NCI-H774 (cell line): ENCODE results near the gene EOGT.

Source experiments
- DNase-seq: peaks from one replicate; lab custom pipeline; 2025; lab: John Stamatoyannopoulos, UW

EOGT gene

DNA sequence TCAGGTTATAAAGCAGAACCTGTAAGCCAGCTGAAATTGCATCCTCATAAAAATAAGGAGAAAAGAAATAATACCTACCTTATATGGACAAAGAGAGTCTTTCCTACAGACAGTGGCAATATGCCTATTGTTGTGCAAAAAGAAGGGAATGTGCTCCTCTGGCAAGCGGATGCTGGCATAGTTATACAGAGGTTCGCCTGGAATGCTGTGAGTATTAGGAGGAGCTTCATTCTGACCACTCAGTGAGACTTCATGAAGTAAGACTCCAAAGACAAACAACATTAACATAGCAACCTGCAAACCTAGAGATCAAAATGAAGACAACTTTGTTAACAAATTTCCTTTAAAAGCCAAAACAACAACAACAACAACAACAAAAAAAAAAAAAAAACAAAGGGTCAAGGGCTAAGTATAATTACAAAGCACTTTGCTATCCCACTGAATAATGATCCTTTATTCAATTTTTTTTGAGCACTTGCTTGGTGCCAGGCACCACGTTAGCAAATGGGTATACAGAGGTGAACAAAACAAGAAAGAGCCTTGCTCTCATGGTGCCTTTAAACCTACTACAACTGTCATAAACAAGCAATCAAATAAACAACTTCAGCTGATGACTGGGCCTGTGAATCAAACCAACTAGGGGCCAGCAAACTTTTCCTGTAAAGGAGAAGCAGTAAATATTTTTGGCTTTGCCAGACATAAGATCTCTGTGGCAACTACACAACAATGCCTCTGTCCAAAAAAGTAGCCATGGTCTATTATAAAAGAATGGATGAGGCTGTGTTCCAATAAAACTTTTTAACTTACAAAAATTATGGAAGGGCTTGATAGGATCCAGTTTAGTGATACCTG is 3.7 kb downstream of the EOGT start:
- DNase-seq = no peak

DNA sequence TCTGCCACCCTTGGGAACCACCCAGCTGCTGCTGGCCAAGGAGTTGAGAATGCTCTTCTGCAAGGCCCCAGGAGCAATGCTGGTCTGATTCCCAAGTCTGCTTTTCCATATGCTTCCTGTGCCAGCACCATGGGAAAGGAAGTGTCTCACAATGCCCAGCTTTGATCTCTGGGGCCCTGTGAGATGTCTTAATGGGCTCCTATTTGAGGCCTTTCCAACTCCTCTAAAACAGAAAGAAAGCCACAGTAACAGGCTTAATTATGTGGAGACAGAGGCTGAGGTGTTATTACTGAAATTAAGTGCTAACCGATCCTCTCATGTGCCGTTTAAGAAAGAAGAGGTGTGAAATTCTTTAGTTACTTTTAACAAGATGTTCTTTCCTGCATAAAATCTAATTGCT is 4.5 kb downstream of the EOGT start:
- DNase-seq = no peak

DNA sequence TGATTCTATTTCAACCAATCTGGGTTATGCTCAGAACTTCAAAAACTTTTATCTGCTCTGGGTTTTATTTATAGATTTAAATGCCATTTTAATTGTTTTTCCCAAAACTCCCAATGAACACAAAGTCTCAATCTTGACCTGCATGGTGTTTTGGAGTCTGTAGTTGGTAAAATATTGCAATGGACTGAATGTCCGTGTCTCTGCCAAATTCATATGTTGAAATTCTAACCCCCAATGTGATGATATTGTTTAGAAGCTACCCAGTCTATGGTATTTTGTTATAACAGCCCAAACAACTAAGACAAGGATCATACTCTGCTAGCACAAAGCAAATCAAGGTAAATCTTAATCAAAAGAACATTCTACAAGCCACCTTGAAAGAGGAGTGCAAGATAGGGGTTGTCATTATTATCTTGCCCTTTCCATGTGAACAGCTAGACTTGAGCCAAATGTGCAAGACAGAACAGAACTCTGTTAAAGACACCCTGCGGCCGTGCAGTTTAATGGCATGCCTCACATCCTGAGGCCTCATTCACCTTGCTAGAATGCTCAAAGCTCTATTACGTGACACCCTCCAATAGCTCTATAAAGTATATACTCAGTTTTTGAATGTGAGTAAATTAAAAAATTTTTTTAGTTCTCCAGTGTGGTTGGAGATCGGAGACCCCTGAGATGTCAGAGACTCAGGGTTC is 7.5 kb downstream of the EOGT start:
- no peak for DNase-seq

DNA sequence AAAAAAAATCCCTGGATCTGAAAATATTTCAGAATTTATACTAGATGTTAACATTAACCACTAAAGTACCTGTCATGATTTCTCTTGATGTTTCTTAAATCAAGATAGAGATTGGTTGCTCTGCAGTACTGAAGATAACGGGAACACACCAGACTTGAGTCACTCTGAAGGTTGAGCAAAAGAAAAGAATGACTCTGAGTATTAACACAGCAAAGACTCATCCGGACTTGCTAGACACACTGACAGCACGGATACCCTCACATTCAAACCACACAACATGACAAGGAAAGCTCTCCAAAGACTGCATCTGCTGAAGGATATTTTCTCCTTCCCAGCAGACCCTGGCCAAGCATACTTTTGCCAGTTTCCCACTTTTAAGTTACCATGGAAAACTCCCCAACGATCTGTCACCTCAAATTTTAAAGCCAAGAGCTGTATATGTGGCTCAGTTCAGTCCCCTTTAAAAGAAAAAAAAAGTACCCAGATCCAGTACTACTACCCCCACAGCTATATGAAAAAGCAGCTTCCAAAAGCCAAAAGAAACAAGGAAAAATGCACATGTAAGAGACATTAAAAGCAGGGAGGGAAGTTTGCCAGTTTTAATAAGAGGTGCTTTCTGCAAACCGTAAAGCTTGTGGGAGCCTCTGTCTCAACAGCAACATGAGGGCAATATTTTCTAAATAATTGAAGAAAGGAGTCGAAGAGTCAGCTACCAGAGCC is 8.3 kb downstream of the EOGT start:
- DNase-seq = no peak

DNA sequence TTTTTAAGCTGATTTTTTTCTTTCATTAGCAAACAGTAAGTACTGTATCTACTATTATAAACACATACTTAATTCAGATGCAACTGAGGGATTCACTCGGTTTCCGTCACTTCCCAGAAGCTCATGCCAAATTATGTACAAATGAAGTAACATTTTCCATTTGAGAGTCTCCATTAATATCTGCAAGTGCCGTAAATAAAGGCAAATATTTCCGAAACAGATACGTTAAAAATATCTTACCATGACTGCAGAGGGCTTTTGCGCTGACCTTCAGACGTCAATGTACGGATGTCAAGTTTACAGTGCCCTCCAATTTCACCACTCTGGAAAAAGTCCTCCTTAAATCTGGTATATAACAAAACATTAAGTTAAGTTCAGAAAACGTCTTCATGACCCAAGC is 9.3 kb downstream of the EOGT start:
- no peak for DNase-seq

DNA sequence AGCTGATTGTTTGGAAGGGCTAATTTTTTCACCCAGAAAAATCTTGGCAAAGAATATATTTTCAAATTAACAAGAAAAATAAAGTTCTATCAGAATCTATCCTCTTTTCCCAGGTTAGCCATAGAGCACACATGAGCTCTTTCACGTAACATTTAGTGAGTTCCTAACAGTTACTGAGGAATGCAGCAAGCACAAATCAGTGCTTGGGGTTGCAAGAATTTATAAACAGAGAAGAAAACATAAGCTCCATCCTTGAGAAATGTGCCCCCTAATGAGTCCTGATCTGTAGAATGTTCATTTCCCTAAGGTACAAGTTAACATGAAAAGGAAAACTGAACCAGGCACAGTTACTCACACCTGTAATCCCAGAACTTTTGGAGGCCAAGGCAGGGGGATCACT is 13.9 kb downstream of the EOGT start:
- DNase-seq = no peak

DNA sequence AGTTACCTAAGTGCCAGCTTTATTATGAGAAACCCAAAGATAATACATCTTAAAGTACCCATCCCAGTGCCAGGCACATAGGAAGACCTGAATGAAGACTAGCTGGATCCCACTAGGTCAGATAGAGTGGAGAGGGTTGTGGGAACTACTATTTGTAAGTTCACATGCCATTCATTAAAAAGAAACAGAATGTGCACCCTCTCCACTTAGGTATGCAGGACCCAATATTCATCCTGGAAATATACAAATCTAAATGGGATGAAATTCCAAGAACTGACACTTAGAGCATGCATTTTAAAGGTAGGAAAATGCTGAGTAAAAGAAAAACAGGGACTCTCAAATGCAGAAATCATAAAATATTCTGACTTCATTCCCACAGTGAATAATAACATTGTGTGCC is 14.3 kb downstream of the EOGT start:
- no peak for DNase-seq

DNA sequence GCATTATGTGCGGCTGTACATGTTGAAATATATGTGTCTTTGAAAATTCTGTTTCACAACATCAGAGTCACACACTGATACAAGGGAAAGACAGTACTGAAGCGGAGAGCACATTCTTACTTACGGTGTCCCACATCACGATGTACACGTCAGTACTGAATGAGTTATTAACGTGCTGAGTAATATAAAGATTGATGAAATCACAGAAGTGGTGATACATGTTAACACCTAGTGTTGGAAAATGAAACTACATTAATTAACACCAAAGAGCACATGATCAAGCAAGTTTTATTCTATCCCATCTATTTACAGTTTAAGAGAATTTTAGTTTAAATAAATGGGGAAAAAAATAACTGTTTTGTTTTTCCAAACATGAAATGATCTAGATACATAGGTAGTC is 15.6 kb downstream of the EOGT start:
- no peak for DNase-seq

DNA sequence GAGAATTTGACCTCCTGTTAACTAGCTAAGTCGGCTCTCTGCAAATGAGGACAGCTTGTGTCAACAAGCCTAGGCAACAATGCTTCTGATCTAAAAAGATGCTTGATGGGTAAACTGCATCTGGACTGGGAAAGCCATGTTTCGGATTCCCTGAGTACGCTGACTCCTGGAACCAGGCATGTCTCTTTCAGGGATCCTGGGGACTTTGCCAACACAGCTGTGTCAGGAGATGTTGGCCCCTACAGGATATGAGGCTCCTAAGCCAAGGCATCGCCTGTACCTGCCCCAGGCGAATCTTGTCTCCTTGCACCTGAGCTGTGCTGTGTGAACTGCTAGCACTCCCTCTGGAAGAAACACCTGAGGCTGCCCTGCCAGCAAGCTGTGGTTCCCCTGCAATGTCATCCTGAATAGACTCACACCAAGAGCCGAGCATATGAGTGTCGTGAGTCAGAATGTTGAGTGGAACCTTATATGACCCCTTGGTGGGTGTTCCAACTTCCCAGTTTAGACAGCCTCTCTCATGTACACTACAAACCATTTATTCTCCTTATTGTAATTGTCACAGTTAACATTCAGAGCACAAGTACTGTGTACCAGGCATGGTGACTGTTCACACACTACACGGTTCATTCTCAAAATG is 17.0 kb downstream of the EOGT start:
- peak; percentile 5 for DNase-seq

DNA sequence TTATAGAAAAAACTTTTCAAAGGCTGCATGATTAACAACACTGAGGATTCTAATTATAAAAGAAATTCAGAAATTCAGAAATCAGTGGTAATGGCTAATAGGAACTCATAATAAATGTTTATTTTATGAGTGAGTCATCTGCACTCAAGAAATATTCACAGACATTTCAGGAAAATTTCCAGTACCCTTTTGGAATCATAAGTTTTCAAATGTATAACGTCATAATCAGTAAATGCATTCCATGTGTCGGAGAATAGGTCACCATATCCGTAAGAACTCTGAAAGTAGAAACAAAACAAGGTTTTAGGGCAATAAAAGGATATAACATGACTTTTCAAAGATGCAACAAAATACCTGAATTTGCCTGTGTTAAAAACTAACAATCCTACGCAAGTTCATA is 24.7 kb downstream of the EOGT start:
- DNase-seq = no peak

DNA sequence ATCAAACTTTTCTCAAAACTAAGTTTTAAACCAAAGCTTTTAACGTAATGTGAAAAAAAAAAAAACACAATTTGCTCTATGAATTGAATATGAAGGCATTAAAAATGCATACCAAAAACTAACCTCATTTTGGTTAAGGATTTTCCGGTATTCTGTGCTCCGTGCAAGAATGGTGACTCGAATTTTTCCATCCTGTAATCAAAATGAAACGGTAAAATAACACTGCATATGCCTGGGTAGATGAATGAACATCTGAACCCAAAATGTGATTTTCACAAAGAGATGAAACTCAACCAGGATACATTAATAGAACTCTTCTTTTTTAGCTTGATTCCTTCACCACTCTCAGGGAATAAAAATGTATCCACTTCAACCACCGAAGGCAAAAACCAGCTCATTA is 26.2 kb downstream of the EOGT start:
- DNase-seq = no peak

DNA sequence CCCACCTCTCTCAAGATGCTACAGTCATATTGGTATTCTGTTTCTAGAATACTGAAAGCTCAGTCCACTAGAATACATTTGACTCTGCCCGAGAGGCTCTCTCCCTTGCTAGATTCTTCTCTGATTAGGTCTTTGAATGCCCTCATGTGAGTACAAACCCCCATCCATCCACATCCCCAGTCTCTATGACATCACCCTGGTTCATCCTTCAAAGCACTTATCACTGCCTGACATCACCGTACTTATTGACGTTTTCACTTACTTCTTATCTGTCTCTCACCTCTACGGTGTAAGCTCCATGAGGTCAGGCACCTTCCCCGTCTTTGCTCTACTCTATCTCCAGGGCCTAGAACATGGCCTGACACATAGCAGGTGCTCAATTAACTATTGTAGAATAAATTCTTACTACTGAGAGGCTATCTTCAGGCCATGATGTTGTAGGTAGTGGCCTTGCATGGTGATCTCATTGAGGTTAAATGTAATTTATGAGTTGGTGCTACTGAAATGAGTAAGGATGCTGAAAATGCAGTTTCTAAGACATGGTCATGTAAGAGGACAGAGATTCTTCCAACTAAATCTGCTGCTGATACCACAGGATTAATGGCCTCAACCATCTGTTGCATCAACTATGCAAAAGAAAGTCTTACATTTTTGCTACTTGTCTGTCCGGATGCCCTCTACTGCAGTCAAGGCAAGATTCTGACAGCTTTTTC is 26.8 kb downstream of the EOGT start:
- no peak for DNase-seq

DNA sequence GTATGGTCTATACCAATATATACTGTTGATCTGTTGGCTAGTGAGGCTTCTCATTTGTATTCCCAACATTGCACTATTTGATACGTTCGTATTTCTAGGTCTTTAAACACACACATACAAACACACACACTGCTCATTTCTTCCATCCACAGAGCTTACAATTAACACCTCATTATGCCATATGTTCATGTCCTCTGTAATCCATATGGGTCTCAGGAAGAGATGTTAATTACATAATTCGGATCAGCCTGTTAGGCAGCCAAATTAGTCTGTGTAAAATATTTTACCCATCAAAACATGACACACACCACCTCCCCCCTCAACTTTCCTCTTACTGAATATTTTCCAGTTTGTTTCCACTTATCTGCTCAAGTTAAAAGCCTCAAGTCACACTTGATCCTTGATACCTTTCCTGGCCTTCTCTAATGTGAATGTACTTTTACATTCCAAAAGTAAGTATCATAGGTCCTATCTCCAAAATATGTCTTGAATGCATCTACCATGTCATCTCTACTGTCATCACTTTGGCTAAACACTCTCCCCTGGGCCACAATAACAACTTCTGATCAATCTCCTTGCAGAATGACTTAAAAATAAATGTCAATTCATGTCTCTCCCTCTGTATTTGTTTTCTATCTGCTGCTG is 28.2 kb downstream of the EOGT start:
- DNase-seq = no peak

DNA sequence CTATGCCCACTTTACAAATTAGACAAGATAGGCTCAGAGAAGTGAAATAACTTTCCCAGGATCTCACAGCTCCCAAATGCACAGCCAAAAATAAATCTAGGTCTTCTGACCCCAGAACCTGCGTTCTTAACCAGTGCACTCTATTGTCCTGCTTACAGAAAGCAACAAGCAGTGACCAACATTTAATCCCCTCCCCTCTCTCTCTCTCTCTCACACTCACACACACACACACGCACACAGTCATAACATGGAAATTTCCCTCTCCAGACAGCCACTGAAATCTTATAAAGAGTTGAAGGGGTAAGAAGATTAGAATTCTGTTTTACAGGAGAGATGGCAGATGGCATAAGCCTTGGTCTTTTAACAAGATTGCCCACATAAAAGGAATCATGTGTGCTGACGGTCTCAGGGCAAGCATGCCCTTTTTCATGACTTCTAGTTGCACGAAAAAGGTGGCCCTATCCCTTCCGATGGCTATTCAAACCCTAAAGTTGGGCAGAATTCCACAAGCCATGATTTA is 29.4 kb downstream of the EOGT start:
- DNase-seq = no peak

DNA sequence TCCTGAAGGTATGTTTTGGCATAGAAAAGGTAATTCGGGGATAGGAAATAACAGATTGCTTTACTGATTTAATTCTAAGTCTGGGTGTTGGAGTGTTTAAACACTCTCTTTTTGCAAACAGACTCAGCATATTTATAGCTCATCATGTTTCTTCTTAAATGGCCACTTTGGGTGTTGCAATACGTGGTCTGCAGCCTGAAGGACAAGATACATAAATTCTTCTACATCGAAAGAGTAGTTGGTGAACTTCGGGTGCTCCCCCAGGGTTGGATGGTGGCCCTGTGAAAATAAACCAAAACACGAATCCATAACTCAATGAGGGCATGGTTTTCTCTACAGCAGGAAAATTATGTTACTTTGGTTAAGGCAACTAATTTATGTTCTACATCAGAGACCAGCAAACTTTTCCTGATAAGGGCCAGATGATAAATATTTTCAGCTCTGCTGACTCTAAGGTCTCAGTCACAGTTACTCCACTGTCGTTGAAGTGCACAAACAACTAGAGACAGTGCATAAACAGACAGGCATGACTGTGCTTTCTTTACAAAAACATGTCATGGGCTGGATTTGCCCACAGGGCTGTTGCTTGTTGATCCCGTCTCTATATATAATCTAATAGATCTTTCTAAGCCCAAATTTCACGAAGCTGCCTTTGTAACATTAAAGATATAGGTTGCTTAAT is 35.9 kb downstream of the EOGT start:
- no peak for DNase-seq

DNA sequence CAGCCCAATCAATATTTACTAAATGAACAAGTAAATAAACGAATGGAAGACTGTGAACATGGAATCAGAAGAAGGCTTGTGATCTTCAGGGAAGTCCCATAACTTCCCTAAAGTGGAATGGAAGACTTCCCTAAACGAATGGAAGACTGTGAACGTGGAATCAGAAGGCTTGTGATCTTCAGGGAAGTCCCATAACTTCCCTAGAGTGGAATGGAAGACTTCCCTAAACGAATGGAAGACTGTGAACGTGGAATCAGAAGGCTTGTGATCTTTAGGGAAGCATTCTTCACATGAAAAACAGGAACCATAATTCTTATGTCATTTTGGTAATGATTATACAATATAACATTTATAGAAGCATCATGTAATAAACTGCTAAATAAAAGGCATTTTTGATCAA is 38.8 kb downstream of the EOGT start:
- DNase-seq = no peak

DNA sequence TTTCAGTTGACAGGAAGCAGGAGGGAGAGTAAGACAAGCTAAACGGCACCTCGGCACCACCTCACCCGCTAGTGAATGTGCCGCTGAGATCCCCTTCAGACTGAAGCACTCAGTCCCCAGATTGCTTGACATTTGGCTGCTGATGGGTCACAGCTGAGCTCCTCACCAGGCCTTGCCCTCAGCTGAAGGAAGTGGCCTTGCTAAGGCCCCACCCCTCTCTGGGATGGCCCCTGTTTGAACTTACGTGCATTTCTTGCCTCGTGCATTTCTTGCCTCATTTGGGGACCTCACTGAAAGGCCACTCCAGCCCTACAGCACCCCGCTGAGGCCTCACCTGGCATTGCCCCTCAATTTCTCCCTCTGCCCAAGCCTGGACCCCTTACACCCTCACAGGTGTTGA is 39.8 kb downstream of the EOGT start:
- DNase-seq = no peak

DNA sequence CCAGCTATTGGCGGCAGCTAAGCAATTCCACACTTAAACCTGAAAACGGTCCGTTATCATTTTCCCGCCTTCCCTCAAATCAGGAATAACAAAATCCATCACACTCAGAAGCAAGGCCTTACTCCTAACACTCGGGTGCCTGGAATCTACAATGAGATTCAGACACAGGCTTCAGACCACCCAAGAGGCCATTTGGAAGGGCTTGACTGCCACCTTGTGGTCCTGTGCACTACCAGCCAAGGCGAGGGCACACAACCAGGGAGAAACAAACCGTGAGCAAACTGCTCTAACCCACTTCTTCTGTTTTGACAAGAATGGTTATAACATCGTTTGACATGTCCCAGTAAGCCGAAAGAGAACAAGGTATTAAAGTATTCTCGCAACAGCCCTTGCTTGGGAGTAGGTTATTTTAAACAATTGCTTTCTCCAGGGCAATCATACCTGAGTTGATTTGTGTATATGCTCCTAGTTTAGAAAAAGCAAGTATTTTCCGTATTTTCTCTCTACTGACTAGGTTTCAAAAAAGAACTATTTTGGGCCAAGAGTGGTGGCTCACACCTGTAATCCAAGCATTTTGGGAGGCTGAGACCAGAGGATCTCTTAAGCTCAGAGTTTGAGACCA is 41.0 kb downstream of the EOGT start:
- peak; percentile 38 for DNase-seq

DNA sequence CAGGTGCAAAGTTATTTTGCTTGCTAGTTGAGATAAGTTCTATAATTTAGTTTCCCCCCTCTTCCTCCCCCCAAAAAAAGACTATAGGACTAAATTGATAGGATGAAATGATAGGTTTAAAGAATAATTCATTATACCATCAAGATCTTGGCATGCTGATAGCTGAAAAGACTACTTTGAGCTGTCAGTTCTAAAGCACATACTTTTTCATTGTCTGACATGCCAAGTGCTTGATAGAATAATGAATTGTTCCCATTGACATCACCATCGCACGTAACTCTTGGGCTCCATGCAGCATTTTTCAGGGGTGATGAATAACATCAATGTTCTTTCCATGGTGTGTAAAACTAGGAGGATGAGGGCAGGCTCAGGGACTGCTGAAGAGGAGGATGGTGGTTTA is 48.8 kb downstream of the EOGT start:
- DNase-seq = no peak

DNA sequence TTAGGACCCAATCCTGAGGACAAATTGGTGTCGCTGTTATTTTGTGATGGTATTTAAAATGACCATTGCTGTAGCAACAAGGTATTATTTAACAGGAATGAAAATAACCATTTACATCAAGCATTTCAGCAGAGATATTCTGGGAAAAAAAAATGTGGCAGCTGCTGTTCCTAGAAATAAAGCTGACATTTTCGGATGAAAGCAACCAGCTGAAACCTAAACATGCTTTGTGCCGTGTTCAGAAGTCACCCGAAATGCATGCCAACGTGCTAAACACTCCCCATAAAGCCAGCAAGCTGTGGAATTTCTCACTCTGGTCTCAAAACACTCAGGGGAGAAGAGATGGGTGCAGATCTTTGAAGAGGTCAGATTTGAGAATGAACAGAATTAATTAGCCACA is 49.6 kb downstream of the EOGT start:
- no peak for DNase-seq
